Measurements from ENCODE around the gene SP140.
"Not testable (repeated sequence)": the region's sequence is repeated elsewhere in the genome, so short reads cannot be mapped to it uniquely, and the experiment has no call there.

Gene SP140

DNA sequence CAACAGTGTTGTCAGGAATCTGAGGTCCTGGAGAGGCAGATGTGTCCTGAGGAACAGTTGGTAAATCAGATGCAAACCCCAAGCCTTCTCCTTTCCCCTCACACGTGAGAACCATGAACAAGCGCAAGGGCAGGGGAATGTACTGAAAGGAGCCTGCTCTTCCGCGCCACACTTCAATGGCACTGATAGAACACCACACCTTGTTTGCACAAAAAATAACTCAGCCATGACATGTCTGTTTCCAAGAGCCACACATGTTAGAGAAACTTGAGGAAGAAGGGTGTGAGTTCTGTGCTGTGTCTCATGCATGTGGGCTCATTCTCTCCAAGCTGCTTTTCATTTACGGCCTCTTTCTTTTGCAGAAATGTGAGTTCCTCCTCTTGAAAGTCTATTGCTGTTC is 85.3 kb downstream of the SP140 start:
- not testable (repeated sequence) for H3K27me3 ChIP-seq (ENCODE audit: control insufficient read depth, insufficient read depth, low read length); H3K4me3 ChIP-seq (ENCODE audit: low read length); DNase-seq (ENCODE audit: low read depth, low spot score); H3K27ac ChIP-seq (ENCODE audit: low read length); H3K4me1 ChIP-seq (ENCODE audit: control insufficient read depth, insufficient read depth, low read length); H3K36me3 ChIP-seq (ENCODE audit: control insufficient read depth, insufficient read depth, low read length); H3K9me3 ChIP-seq (ENCODE audit: control insufficient read depth, insufficient read depth, low read length)
- no CpG with 5 or more reads among the region's 5 CpGs for WGBS (ENCODE audit: insufficient coverage, insufficient read length)

DNA sequence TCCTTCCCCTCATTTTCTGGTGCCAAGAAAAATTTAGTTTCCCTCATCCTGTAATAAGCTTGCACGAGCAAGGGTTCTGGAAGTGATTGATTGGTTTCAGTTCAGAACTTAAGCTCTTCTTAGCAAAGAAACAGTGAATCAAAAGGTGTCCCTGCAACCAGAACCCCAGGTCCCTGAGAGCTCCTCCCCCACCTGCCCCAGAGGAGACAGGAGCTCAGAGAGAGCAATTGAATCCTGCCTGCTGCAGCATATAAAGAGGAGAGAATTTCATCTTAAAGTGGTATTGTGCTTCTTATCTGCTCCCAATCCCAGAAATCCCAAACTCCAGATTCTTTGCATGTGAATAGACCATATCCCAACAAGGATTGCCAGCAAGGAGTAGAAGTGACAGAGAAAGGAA is 86.1 kb downstream of the SP140 start:
- H3K27ac ChIP-seq (ENCODE audit: low read length); DNase-seq (ENCODE audit: low read depth, low spot score); H3K4me1 ChIP-seq (ENCODE audit: control insufficient read depth, insufficient read depth, low read length); H3K27me3 ChIP-seq (ENCODE audit: control insufficient read depth, insufficient read depth, low read length); H3K36me3 ChIP-seq (ENCODE audit: control insufficient read depth, insufficient read depth, low read length); H3K4me3 ChIP-seq (ENCODE audit: low read length); H3K9me3 ChIP-seq (ENCODE audit: control insufficient read depth, insufficient read depth, low read length): not testable (repeated sequence)
- no CpG with 5 or more reads among the region's 1 CpG for WGBS (ENCODE audit: insufficient coverage, insufficient read length)

- H3K36me3 ChIP-seq (ENCODE audit: control insufficient read depth, insufficient read depth, low read length), result no peaks in the 10 kb centered on the region
- H3K4me1 ChIP-seq (ENCODE audit: control insufficient read depth, insufficient read depth, low read length), result no peaks in the 10 kb centered on the region; the same call in 1 of the 2 replicates
- DNase-seq (ENCODE audit: low read depth, low spot score), result no peak
Observed at GRCh38 chr2:230312638-230313037, 87.1 kb downstream of the SP140 start.

GRCh38 chr2:230317366-230317765 is 91.8 kb downstream of the SP140 start:
- no peaks in the 10 kb centered on the region for H3K27me3 ChIP-seq (ENCODE audit: control insufficient read depth, insufficient read depth, low read length)
- no peak overlapping the region for H3K4me3 ChIP-seq (ENCODE audit: low read length)
- DNase-seq (ENCODE audit: low read depth, low spot score), result no peak
- no peaks in the 10 kb centered on the region for H3K36me3 ChIP-seq (ENCODE audit: control insufficient read depth, insufficient read depth, low read length)
- H3K27ac ChIP-seq (ENCODE audit: low read length), result no peak overlapping the region
- no peaks in the 10 kb centered on the region for H3K9me3 ChIP-seq (ENCODE audit: control insufficient read depth, insufficient read depth, low read length)
- no peaks in the 10 kb centered on the region; the same call in 1 of the 2 replicates for H3K4me1 ChIP-seq (ENCODE audit: control insufficient read depth, insufficient read depth, low read length)
- no CpG with 5 or more reads among the region's 3 CpGs for WGBS (ENCODE audit: insufficient coverage, insufficient read length)

More at GRCh38 chr2:230312638-230313037, 87.1 kb downstream of the SP140 start:
- no peak overlapping the region for H3K4me3 ChIP-seq (ENCODE audit: low read length)
- no peak overlapping the region for H3K27ac ChIP-seq (ENCODE audit: low read length)
- WGBS (ENCODE audit: insufficient coverage, insufficient read length), result no CpG with 5 or more reads among the region's 2 CpGs
- no peaks in the 10 kb centered on the region for H3K27me3 ChIP-seq (ENCODE audit: control insufficient read depth, insufficient read depth, low read length)
- H3K9me3 ChIP-seq (ENCODE audit: control insufficient read depth, insufficient read depth, low read length), result no peaks in the 10 kb centered on the region; the same call in 1 of the 2 replicates

DNA sequence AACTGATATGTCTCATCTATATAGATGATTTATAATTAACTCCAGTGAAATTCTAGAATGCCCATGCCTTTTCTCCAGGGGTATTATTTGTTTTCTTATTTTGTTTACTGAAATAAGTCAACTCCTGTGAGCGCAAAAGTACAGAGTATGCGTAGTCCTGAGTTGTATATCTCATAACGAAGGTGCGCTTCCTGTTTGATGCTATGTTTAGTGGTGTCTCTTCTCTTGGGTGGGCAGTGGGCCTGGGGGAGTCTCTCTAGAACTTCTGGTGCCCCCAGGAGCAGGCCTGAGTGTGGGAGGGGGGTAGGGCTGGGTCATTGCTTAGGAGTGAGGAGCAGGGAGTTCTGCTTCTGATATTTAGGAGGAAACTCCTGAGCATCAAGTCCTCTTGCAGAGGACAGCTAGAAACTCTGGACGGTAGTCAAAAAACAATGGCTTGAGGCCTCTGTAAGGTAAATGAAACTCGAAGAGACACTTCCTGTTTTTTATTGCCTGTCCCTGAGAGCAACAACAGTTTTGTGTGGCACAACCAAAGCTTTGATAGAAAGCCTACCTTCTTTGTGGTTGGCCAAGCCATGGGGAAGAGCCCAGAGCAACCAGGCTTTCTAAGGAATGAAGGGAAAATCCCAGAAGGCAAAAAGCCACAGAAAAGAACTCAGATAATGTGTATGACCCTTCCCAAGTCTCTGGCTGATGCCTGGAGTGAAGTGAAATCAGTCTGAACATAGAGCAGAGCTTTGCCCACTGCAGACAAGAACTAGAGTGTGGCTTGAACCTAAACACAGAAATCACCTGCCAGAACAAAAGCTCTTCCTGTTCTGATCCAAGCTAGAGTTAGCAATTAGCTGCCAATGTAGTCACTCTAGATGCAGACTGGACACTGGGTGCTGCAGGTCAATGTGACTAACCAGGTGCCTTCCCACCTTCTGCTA is 92.9 kb downstream of the SP140 start:
- H3K27ac ChIP-seq (ENCODE audit: low read length), result no peak overlapping the region
- WGBS (ENCODE audit: insufficient coverage, insufficient read length), result no CpG with 5 or more reads among the region's 6 CpGs
- no peak for DNase-seq (ENCODE audit: low read depth, low spot score)

DNA sequence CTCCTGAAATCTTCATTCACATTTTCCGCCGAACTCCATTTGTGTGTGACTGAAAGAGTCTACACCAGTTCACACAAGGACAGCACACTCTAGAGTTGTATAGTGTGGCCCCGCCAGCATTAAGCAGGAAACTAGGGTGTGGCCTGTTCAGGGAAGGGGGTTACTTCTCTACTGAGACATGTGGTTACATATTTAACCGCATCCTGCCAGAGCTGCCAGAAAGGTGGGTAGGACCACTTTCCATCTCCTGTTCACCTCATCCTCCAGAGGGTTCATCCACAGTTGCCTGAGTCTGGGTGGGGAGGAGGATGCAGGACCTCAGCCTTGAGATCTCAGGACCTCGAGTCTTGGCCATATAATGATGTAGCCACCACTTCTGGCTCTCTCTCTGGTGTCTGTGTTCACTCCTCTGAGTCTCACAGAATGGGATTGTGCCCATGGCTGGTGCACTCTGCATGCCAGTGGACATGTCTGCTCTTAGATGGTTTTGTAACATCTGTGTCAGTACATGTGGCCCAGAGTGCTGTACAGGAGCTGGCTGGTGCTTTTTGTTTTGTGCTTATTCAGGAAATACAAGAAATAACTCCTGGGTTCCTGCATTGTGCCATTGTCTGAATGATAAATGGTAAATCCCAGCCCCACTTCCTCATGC is 93.8 kb downstream of the SP140 start:
- Histone ChIP-seq H3K36me3 (ENCODE audit: control insufficient read depth, insufficient read depth, low read length) (no peaks in the 10 kb centered on the region), H3K9me3 (ENCODE audit: control insufficient read depth, insufficient read depth, low read length) (no peaks in the 10 kb centered on the region; the same call in 1 of the 2 replicates), H3K27me3 (ENCODE audit: control insufficient read depth, insufficient read depth, low read length) (no peaks in the 10 kb centered on the region), H3K4me3 (ENCODE audit: low read length) (no peak overlapping the region), H3K27ac (ENCODE audit: low read length) (no peak overlapping the region), H3K4me1 (ENCODE audit: control insufficient read depth, insufficient read depth, low read length) (no peaks in the 10 kb centered on the region)
- WGBS (ENCODE audit: insufficient coverage, insufficient read length), result no CpG with 5 or more reads among the region's 5 CpGs
- no peak for DNase-seq (ENCODE audit: low read depth, low spot score)

More for the DNA sequence above, 92.9 kb downstream of the SP140 start:
- Histone ChIP-seq H3K9me3 (ENCODE audit: control insufficient read depth, insufficient read depth, low read length) (no peaks in the 10 kb centered on the region; the same call in 1 of the 2 replicates), H3K36me3 (ENCODE audit: control insufficient read depth, insufficient read depth, low read length) (no peaks in the 10 kb centered on the region), H3K27me3 (ENCODE audit: control insufficient read depth, insufficient read depth, low read length) (no peaks in the 10 kb centered on the region), H3K4me1 (ENCODE audit: control insufficient read depth, insufficient read depth, low read length) (no peaks in the 10 kb centered on the region), H3K4me3 (ENCODE audit: low read length) (no peak overlapping the region)

- no CpG with 5 or more reads among the region's 2 CpGs for WGBS (ENCODE audit: insufficient coverage, insufficient read length)
- H3K27me3 ChIP-seq (ENCODE audit: control insufficient read depth, insufficient read depth, low read length), result no peaks in the 10 kb centered on the region
Observed at GRCh38 chr2:230321031-230321430, 95.5 kb downstream of the SP140 start.

DNA sequence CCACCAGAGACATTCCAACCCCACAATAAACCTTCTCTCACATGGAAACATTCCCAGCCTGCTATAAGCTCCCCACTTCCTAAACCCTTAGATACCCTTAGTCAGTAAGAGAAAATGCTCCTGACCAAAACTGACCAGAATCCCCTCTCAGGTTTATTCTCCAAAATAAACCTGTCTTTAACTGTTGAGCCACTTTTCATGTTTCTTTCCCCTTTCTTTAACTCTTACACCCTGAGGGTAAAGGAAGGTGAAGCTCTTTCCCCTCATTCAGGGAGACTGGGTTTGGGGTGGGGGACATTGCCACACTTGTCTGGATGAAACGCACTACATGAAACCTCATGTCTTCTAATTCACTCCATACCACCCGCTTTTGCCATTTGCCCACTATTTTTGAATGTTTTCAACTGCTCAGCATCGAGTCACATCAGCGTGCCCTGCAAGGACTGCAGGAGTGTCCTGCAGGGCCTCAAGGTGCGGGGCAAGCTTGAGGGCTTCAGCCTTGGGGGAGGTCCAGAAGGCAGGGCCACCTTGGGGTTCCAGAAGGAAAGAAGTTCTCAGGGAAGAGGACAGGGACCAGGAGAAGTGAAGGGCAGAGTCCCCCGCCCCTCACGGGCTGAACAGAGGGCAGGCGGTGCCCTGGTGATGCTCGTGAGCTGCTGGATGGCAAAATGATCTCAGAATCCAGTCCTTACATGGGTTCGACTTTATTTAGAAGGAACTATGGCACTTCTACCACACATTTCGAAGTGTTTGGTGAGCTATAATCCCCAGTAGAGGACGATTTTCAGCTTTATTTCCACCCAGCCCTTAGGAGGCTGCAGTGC is 97.2 kb downstream of the SP140 start:
- DNase-seq (ENCODE audit: low read depth, low spot score), result no peak
- H3K27me3 ChIP-seq (ENCODE audit: control insufficient read depth, insufficient read depth, low read length), result no peaks in the 10 kb centered on the region
- WGBS (ENCODE audit: insufficient coverage, insufficient read length), result no CpG with 5 or more reads among the region's 12 CpGs
- H3K27ac ChIP-seq (ENCODE audit: low read length), result no peak overlapping the region
- no peaks in the 10 kb centered on the region for H3K4me1 ChIP-seq (ENCODE audit: control insufficient read depth, insufficient read depth, low read length)
- H3K4me3 ChIP-seq (ENCODE audit: low read length), result no peak overlapping the region
- no peaks in the 10 kb centered on the region; the same call in 1 of the 2 replicates for H3K9me3 ChIP-seq (ENCODE audit: control insufficient read depth, insufficient read depth, low read length)
- H3K36me3 ChIP-seq (ENCODE audit: control insufficient read depth, insufficient read depth, low read length), result no peaks in the 10 kb centered on the region

More at GRCh38 chr2:230321031-230321430, 95.5 kb downstream of the SP140 start:
- no peak overlapping the region for H3K4me3 ChIP-seq (ENCODE audit: low read length)
- H3K27ac ChIP-seq (ENCODE audit: low read length), result no peak overlapping the region
- H3K9me3 ChIP-seq (ENCODE audit: control insufficient read depth, insufficient read depth, low read length), result no peaks in the 10 kb centered on the region; the same call in 1 of the 2 replicates
- no peak for DNase-seq (ENCODE audit: low read depth, low spot score)
- no peaks in the 10 kb centered on the region for H3K4me1 ChIP-seq (ENCODE audit: control insufficient read depth, insufficient read depth, low read length)
- no peaks in the 10 kb centered on the region for H3K36me3 ChIP-seq (ENCODE audit: control insufficient read depth, insufficient read depth, low read length)

GRCh38 chr2:230323385-230324106 is 98.0 kb downstream of the SP140 start:
- WGBS (ENCODE audit: insufficient coverage, insufficient read length), result 100% methylated on average over 4 of the region's 18 CpGs
- H3K4me1 ChIP-seq (ENCODE audit: control insufficient read depth, insufficient read depth, low read length), result no peaks in the 10 kb centered on the region
- H3K9me3 ChIP-seq (ENCODE audit: control insufficient read depth, insufficient read depth, low read length), result no peaks in the 10 kb centered on the region; the same call in 1 of the 2 replicates
- no peaks in the 10 kb centered on the region for H3K36me3 ChIP-seq (ENCODE audit: control insufficient read depth, insufficient read depth, low read length)
- no peak overlapping the region for H3K4me3 ChIP-seq (ENCODE audit: low read length)
- DNase-seq (ENCODE audit: low read depth, low spot score), result no peak
- H3K27me3 ChIP-seq (ENCODE audit: control insufficient read depth, insufficient read depth, low read length), result no peaks in the 10 kb centered on the region
- no peak overlapping the region for H3K27ac ChIP-seq (ENCODE audit: low read length)
